ENCODE measurements around the gene DNAL1.

The DNAL1 gene

DNA sequence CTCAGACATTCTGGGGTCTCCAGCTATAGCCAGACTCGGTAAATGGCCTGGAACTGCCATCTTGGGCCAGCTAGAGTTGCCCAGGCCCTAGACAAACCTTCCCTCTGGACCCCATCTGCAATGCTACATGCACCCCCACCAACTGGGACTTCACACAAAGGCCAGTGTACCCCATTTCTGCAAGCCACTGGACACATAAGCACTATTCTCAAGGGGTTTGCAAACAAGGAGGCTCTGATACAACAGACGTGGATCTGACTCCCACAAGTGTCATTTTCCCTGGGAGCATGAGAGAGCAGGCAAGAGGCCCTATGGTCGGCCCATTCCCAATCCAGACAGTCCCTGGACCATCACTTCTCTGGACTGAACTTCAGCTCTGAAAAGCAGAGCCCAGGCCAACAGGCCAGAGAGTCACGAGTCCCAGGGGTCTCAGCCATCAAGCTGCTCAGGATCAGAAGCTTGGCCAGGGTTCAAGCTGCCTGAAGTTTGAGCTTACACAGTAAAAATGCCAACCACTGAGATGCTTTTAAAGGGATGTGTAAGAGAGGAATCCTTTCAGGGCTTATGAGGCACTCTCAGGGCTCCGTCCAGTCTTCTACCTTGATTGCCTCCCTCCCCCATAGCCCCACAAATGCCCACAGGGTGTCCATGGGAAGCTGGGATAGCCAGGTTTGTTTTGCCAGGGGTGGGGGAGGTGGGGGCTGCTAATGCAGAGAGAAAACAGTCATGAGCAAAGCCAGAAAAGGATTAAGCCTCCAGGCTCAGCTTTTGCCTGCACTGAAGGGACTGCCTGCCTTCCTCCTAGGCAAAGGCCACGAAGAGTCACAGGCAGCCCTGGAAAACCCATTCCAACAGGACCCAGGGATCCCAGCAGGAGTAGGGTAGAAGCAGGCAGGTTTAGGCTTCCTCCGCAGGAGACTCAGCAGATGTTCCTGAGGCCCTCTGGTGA, 101.1 kb downstream of the DNAL1 start:
- DNase-seq = no peak

GRCh38 chr14:73746520-73747378, 102.0 kb downstream of the DNAL1 start:
- DNase-seq = no peak

GRCh38 chr14:73747379-73748211, 102.8 kb downstream of the DNAL1 start:
- no peak for DNase-seq

DNA sequence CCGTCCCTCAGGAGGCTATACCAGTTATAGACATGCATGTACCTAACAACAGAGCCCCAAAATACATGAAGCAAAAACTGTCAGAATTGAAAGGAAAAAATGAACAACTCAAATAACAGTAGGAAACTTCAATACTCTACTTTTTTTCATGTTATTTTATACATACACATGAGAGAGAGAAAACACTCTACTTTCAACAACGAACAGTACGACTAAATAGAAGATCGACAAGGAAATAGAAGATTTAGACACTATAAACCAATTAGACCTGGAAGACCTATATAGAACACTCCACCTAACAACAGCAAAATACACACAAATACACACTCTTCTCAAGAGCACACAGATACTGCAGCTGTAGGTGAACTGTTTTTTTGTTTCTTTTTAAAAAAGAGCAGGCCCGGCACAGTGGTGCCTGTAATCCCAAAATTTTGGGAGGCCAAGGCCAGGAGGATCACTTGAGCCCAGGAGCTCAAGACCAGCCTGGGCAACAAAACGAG, 104.1 kb downstream of the DNAL1 start:
- DNase-seq = no peak

DNA sequence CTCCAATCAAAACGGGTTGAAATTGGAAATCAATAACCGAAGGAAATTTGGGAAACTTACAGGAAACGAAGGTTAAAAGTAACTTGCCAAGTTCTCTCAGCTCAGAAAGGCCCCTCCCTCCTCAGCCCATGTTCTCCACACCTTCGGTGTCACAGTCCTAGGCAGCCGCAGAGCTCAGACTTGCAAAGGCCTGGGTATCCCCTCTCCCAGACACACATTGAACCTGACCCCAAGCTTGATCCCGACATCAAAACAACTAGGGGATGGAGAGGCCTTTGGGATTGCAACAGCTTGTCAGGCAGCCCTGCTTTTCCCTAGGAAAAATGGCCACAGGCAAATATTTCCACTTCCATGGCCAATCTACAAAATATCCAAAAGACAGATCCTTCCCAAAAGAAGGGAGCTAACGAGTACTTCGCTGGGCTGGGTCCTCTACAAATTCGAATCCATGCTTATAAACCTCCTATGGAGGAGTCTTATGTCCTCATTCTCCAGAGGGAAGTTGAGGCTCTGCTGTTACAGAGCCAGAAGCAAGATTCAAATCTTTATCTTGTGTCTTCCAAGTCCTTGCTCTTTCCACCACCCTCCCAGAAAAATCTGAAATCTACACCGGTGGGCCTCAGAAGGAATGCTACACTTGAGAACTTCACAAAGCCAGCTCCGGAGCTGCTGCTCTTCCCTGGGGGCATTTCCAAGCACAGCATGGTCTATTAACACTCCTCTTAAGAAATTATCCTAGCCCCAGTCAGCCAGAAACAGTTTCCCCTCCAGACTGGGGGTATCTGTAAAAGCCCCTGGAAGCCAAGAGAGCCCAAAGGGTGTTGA, 105.1 kb downstream of the DNAL1 start:
- DNase-seq = no peak

- no peak for DNase-seq
These were observed 105.7 kb downstream of the DNAL1 start for GRCh38 chr14:73750531-73750901.

DNA sequence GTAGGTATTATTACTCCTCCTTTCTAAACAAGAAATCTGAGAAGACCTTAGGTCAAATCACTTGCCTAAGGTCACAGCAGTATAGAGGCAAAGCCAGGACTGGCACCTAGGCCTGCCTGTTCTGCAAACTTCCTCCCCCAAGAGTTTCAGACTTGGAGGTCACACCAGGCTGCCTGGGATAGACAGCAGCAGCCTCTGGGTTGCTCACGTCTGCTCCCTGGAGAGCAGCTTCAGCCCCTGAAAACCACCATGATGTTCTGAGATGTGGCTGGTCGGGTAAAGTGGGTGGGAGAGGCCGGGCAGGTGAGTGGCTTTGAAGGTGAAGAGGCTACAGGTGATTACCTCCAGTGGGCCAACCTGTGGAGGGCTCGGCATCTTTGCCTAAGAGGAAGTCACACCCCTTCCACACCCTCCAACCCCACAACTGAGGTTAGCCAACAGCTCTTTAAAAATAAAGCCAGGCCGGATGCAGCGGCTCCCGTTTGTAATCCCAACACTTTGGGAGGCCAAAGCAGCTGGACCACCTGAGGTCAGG, 106.4 kb downstream of the DNAL1 start:
- no peak for DNase-seq

GRCh38 chr14:73752297-73752992, 107.7 kb downstream of the DNAL1 start:
- DNase-seq = no peak
